Forelimb muscle (tissue), 1 donor: Measurements from ENCODE around the gene MKX. TPM values are rescaled to one million over a fixed set of nuclear protein-coding genes. Genes with fewer than 3 reads are reported as not detected.
"Not testable (repeated sequence)": the region's sequence is repeated elsewhere in the genome, so short reads cannot be mapped to it uniquely, and the experiment has no call there.

Source experiments
- DNase-seq: peaks from one replicate; pipeline ENCODE4 v3.0.0-alpha.2; 2013; ENCODE audit warnings: low read depth
- polyA plus RNA-seq: library from polyadenylated mRNA; unstranded; fragments of 120-200 nt; gene quantifications from one replicate; pipeline ENCODE4 v1.2.1, GENCODE V29; 2013; ENCODE audit not compliant: insufficient read length

Gene MKX
- polyA plus RNA-seq, 1 donor = 2.3 TPM

DNA sequence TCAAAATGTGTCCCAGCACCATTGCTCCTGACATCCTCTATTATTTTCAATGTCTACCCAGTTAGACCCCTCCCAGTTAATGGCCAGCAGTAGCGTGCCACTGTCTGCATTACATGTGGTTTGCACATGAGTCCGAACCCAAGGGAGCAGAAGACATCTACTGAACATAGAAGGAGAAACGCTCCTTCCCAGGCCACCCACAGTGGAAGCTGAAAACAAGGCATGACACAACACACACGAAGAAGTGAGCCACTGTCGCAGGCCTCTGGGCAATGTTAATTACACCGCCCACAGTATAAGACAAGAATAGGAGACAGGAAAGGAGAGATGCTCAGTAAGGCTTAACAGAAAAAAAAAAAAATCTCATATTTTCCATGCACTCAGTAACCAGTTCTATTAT is 50.5 kb downstream of the MKX start:
- DNase-seq = no peak

DNA sequence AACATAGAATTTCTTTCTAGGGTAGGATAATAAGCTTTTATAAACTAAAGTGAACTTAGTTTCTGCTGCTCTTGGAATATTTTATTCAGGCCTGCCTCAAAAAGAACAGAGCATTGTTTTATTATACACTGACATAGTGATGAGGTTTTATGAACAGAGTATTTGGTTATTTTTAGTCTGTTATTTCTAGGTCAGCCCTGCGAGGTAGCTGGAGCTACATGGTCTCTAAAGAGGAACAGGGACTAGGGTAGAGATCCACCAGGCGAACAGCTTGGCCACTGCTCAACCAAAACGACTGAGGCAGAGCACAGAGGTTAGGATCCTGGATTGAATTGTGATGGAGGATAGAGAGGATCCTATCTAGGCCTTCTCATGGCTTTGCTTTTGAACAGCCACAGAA is 53.0 kb downstream of the MKX start:
- DNase-seq = no peak

DNA sequence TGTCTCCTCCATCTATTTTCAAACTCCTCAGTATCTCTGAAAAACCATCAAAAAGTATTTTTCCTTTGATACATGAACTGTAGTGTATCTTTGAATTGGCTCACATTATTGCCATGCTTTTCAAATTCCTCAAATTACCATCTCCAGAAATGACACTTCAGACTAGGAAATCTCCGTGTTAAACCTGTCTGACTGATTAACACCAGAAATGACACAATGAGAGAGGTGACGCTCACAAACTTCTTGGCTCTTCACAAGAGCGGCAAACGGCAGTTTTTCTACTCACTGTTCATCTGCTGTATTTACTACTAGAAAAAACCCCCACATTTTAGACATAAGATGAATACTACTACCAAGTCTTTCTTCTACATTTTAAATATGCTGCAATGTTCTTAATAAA is 56.6 kb downstream of the MKX start:
- no peak for DNase-seq

DNA sequence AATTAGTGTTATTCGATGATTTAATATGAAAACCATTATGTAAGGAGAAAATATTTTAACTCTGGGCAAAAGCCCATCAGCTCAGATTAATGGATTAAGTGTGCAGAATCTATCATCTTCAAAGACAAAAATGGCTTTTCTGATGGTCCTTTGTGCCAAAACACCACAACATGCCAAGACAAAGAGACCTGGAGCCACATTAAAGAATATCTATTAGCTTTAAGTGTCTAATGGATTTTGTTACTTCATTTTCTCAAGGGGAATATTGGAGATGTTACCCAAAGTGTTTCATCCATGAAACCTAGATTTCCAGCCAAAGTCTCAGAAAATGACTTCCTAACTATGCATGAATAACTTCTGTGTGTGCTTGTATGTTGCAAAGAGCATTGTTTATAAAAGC is 57.3 kb downstream of the MKX start:
- no peak for DNase-seq

DNA sequence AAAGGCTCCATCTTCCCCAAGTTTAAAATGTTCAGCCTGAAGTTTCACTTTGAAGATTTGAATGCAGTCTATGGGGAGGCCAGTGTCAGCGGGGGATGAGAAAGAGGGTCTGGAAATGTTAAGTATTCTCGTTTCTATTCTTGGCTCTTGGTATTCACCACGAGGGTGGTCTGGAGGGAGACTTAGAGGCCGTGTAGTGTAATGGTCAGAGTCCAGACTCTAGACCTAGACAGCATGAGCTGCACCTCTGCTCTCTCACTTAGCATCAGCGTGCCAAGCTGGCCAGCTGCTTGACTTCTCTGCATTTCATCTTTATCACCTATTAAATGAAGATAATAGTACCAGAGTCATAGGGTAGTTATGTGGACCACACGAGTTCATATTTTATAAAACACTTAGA is 57.9 kb downstream of the MKX start:
- no peak for DNase-seq

DNA sequence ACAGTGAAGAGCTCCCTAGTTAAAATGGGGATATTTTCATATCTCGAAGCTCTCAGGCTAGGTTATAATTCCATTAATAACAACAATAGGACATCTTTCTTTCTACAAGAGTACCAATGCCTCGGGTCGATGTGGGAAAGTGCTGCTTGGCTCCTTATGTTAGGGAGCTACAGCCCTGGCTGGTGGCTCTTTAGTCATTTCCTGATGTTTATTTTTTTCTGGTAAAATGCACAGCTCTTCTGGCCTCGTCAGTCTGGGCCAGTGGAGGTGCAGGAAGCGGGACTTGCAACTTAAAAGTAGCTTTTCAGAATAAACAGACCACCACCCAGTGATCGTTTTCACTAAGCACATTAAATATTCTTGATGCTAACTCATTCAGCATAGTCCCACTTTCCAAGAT is 58.3 kb downstream of the MKX start:
- DNase-seq = no peak

DNA sequence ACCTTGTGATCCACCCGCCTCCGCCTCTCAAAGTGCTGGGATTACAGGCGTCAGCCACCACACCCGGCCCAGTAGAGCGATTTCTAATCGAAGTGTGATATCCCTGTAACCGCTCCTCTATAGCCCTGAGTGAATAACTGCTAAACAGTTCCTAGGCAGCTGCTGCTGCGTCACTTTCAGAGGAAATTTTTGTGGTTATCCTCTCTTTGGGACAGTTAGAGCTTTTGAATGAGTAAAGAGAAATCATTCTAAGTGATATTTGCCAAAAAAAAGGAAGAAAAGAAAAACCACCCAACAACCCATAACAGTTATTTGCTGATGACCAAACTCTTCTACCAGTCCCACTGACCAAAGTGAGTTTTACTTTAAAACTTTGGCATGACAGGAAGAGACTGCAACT is 59.9 kb downstream of the MKX start:
- DNase-seq = no peak

DNA sequence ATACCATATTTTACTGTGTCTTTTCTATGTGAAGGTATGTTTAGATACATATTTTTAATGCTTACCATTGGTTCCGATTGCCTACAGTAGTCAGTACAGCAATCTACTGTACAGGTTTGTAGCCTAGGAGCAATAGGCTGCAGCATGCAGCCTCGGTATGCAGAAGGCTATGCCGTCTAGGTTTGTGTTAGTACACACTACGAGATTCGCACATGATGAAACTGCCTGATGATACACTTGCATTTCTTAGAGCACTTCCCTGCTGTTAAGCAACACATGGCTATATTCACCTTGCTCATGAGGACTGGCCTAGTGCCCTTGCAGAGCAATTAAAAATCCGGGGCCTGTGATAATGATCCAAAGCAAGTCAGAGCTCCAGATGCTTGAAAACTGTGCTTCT is 62.4 kb downstream of the MKX start:
- DNase-seq = no peak

DNA sequence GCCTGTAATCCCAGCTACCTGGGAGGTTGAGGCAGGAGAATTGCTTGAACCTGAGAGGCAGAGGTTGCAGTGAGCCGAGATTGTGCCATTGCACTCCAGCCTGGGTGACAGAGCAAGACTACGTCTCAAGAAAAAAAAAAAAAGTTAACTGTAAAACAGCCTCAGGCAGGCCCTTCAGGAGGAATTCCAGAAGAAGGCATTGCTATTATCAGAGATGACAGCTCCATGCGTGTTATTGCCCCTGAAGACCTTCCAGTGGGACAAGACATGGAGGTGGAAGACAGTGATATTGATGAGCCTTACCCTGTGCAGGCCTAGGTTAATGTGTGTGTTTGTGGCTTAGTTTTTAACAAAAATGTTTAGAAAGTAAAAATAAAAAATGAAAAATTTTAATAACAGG is 63.8 kb downstream of the MKX start:
- not testable (repeated sequence) for DNase-seq

DNA sequence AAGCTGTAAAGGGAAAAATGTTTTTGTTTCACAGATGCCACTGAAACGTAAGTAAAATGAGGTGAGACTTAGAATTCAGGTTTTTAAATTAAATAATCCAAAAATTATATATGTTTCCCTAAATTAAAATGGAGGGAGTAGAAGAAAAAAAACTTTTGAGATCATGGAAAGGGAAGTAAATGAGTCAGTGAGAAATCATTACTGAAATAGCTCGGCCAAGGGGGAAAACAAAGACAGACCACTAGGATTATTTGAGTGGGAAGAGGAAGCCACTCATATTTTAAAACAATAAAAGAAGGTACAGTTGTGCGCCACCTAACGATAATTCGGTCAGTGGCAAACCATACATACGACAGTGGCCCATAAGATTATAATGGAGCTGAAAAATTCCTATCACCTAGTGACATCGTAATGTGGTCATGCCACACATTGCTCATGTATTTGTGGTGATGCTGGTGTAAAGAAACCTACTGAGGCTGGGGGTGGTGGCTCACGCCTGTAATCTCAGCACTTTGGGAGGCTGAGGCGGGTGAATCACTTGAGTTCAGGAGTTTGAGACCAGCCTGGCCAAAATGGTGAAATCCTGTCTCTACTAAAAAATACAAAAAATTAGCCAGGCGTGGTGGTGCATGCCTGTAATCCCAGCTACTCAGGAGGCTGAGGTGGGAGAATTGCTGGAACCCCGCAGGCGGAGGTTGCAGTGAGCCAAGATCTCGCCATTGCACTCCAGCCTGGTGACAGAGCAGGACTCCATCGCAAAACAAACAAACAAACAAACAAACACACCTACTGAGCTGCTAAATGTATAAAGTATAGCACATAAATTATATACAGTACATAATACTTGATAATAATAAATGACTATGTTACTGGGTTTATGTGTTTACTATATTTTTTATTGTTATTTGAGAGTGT is 64.7 kb downstream of the MKX start:
- DNase-seq = no peak

DNA sequence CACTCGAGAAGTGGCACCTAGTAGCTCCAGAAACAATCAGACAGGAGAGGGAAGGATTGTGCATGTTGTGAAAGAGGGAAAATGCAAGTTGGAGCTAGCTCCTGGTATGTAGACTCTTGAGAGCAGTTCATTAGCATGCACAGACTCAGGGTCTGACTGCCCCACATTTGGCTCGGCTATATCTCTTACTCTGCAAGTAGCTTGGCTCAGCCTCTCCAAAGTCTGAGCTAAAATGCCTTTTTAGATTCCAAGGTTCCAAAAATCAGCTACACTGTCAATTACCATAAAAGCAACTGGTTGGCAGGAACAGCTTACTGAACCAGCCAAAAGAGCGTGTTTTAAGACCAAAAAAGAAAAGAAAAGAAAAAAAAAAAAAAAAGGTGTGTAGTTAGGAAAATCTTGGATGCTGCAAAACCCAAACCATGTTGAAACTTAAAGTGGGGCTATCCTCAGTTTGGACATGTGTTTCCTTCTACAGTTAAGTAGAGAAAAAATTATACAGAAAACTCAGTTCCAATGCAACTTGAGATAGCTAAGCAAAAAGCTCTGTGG is 65.5 kb downstream of the MKX start:
- no peak for DNase-seq

DNA sequence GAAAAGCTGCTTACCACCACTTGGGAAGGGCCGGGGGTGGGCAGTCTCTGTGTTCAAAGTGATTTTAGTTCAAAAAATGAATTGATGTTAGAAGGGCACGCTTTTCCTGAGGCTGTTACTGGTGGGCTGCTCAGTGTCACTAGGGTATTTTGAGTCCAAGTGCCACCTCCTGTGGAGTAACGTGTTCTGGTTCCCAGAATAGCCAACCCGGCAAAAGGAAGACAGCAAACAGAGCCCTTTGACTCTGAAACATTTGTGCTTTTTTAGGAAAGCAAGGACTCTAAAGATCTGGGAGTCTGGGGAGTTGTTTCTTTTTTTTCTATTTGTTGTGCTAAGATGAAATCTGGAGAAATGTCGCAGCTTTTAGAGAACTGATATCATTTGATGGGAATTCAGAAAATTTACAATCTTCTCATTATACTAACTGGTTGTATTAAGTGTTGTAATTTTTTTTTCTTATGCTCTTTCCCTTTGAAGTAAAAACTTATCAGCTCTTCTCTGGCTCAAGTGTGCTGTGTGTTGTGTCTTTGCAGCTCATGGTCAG is 66.2 kb downstream of the MKX start:
- no peak for DNase-seq

DNA sequence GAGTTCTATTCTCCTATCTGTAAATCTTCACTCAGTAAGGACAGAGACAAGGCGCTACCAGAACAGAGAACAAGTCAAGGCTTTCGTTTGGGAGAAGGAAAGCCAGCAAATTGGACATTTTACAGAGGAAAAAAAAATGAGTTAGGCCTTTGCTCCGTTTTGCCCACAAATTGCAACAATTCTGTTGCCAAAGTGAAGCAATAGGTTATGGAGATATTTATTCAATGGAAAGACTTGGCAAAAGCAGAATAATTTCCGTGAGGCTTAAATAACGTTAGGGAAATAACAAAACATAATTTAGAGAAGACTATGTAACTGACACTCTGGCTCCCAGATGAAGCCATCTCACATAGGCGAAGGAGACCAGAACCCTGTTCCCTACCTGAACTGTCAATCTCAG is 67.5 kb downstream of the MKX start:
- DNase-seq = no peak

DNA sequence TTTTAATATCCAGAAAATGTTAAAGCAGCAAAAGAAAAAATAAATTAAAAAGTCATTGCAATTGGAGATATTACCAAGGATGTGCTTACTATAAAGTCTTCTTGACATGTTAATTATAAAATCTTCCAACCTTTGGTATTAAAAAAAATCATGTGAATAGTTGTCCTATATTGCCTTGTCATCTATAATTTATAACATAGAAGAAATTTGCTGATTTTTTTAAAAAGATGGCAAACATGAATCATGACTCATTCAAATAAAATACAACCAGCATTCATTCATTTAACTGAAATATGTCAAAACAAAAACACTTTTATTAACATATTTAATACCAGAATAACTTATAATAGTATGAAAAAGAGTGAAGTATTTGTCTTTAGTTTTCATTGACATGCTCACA is 72.6 kb downstream of the MKX start:
- no peak for DNase-seq

DNA sequence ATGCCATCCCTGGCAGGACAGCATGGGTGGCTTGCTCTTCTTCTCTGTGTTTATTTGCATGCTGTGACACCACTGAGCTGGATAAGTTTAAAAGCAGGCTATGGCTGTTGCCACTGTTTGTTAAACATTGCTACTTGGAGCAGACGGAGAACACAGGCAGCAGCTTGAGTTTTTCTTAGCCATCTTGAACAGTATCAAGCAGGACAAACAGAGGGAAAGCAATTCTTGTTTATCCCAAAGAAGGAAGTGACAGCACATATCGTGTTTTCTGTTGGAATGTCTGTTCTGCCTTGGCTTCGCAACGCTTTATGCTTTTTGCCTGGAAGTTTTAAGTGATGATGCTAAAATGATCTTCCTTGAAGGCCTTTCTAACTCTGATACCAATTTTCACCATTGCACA is 73.8 kb downstream of the MKX start:
- no peak for DNase-seq

DNA sequence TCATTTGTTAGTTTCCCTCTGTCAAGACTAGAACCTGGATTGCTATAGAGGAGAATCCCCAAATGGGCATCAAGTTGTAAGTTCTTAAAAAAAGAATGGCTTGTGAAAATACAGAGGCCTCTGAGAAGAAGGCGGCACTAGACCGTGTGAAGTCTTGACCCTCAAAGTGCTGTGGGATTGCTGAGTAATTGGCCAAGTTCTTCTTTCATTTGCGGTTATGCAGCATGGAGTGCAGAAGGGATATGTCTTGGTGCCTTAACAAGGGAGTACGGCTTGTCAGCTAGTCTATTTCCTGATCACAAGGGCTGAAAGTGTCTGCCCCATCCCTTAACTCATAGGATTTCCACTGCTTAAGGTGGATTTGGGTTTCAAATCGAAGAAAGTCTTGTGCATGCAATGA is 81.2 kb downstream of the MKX start:
- no peak for DNase-seq

DNA sequence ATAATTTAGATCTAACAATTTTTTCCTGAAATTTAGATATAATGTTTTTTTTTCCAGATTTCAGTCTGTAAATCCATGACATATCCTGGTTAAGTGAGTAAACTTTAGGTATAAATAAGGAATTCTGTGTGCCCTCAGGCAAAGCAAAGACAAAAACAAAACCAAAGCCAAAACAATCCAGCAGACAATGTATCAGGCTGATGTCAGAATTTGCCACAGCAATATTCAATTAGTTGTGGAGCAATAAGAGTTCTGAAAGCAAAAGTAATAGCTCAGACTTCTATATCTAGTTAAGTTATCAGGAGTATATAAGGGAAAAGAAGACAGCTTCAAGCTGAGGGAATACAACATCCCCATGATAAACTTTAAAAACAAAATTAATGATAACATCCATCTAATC is 82.0 kb downstream of the MKX start:
- DNase-seq = no peak

DNA sequence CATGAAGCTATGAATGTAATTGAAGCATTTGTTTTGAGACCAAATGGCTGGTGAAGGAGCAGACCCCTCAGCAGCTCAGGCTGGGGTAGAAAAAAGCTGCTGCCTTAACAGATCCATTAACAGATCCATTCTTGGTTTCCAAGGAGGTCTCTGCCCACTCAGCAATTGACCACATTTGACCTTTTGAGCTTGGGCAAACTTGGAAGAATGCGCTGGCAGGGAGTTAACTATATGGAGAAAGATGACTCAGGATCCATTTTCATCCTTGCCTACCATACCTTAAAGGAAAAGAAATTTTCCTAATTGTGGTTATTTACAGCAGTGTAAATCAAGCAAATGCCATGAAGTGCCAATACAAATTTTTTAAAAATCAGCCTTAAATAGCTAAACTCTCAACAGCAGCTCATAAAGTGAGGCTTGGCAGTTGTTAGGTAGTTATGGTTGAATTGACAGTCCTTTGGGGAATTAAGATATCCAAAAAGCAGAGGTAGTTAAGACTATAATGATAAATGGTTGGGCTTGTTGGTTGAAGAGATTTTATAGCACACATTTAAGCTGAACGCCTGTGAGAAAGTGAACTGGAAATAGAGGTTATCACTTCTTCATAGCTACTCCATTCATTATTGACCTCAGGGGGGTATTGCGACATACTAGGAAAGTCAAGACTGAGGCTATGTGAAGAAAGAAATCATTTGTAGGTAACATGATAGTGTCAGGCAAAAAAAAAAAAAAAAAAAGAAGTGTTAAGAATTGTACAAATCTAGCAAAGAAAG is 83.9 kb downstream of the MKX start:
- DNase-seq = no peak

DNA sequence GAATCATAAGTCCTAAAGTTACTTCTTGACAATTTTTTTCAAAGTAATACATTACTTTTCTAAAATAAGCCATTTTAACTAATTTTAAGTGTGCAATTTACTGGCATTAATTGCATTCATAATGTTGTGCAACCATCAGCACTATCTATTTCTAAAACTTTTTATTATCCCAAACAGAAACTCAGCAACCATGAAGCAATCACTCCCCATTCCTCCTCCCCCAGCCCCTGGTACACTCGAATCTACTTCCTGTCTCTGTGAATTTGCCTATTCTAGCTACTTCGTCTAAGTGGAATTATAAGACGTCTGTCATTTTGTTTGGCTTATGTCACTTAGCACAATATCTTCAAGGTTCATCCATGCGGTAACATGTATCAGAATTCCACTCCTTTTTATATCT is 84.9 kb downstream of the MKX start:
- DNase-seq = no peak

DNA sequence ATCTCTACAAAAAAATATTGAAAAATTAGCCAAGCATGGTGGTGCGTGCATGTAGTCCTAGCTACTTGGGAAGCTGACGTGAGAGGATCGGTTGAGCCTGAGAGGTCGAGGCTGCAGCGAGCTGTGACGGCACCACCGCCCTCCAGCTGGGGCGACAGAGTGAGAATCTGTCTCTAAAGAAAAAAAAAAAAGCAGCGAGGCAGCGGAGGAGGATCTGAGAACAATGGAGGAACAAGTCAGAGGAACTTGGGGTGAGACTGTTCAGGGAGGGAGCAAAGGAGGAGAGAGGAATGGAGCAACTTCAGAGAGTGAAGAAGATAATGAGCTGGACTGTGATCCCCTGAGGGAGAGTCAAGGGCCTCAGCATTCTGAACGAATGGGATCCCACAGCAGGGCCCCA is 85.4 kb downstream of the MKX start:
- DNase-seq = no peak

DNA sequence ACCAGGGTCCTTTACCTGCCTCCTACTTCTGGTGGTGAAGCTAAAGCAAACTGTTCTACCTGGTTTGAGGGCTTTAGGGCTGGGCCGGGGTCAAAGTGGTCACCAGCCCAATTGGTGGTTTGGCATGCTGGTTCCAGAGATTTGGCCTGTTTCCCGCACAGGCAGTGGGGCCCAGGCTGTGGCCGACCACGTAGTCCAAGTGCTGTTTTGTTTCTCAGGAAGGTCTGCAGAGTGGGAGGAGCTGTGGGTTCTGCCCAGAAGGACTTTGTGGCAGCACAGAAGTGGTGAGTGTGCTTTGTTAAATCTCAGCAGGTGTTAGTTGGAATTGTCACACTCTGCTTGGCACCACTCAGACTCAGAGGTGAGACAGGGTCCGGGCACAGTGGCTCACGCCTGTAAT is 85.8 kb downstream of the MKX start:
- no peak for DNase-seq

DNA sequence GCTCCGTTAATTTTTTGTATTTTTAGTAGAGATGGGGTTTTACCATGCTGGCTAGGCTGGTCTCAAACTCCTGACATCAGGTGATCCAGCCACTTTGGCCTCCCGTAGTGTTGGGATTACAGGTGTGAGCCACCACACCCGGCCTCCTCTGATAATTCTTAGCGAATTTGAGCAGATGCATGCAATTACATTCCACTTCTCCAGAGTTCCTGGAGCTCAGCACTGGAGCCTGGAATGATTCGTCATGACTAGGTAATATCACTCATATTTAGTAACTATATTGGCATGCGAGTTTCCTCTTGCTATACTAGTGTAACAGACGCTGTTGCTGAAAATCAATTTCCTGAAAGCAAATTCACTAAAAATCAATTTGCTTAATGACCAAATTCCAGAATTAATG is 86.8 kb downstream of the MKX start:
- DNase-seq = no peak

DNA sequence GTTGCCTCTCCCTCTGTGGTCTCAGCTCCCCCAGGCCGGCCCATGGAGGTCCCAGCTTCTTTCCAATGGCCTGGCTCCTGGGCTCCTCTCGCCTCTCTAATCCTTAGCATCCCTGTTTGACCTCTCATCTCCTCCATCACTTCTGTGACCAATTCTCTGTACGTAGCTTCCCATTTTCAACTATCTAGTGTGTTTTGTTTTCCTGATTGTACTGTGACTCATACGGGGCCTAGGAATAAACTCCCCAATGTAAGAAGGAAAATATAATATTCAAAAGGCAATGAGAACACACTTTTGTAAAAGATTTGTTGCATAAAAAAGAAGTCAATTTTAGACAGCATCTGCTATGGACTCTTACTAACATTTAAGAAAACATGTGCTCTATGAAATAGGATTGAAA is 90.3 kb downstream of the MKX start:
- DNase-seq = no peak
